NB4 (cell line): Measurements from ENCODE around the gene NFASC.

Experiments
- POLR2A ChIP-seq: IDR thresholded peaks from 2 replicates; pipeline ENCODE4 v1.6.1; 2011; ENCODE audit warnings: mild to moderate bottlenecking; ENCODE audit not compliant: insufficient read length; ENCODE audit errors: extremely low read depth
- TF ChIP-seq, protein P1 (sequence below): IDR thresholded peaks from one replicate; pipeline ENCODE4 v1.5.1; 2012; ENCODE audit warnings: low read depth, low read length

DNA sequence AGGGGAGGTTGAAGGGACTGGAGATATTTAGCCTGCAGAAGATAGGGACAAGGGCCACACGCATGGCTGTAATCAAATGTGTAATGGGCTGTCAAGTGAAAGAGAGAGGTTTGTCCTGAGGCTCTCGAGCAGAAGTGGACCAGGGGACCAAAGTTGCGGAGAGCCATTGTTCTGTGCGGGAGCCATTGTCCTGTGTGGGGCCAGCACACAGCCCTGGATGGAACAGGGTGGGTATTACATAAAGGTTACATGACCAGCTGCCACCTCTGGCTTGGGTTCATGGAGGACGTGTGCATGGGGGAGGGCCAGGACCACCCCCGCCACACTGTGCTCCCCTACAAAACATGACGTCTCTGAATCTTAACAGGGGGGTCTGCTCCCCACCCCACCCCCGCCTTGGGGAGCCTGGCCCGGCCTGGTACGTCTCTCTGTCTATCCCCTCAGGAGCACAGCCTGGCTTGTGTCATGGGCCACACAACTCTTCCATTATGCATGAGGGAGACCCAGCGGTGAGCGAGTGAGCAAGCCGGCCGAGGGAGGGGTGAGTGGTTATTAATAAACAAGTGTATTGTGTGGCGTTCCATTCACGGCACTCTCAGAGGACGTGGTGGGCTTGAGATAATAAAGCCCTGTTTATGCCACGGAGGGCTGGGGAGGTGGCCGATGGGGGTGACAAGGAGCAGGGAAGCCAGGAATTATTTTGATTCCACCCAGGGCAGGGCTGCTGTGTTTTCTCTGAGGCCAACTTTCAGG is at the start of gene NFASC:
- TF ChIP-seq, protein P1, sequence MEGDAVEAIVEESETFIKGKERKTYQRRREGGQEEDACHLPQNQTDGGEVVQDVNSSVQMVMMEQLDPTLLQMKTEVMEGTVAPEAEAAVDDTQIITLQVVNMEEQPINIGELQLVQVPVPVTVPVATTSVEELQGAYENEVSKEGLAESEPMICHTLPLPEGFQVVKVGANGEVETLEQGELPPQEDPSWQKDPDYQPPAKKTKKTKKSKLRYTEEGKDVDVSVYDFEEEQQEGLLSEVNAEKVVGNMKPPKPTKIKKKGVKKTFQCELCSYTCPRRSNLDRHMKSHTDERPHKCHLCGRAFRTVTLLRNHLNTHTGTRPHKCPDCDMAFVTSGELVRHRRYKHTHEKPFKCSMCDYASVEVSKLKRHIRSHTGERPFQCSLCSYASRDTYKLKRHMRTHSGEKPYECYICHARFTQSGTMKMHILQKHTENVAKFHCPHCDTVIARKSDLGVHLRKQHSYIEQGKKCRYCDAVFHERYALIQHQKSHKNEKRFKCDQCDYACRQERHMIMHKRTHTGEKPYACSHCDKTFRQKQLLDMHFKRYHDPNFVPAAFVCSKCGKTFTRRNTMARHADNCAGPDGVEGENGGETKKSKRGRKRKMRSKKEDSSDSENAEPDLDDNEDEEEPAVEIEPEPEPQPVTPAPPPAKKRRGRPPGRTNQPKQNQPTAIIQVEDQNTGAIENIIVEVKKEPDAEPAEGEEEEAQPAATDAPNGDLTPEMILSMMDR: no peak
- TF ChIP-seq POLR2A: no peak
